Measurements from ENCODE around the gene ZNF69. TPM values are rescaled to one million over a fixed set of nuclear protein-coding genes. Genes with fewer than 3 reads are reported as not detected.
"Not testable (repeated sequence)": the region's sequence is repeated elsewhere in the genome, so short reads cannot be mapped to it uniquely, and the experiment has no call there.

ZNF69 gene
- total RNA-seq, 1 experiment from 2014 or later: 10.3 TPM

- no peaks in the 10 kb centered on the region for H3K27me3 Mint-ChIP-seq (ENCODE audit: unreplicated experiment)
- intact Hi-C loops (cut with micrococcal nuclease; ENCODE audit: unreplicated experiment): loop anchor here (1.0 to 10.0 kb wide), 4 partner anchors 40 to 216 kb away; partner anchors contain the start of genes ZNF440 and ZNF763
- peak within 1 kb of the TSS; percentile 91 for H3K4me3 Mint-ChIP-seq (ENCODE audit: low read depth, unreplicated experiment)
- peaks cover 18% of the 10 kb centered on the region for H3K4me1 Mint-ChIP-seq (ENCODE audit: low read depth, unreplicated experiment)
- CTCF ChIA-PET: interaction anchor here (0.6 to 2.7 kb wide), 5 partner anchors 37 to 215 kb away, joined by 3 to 26 read pairs (median 10); partner anchors contain the start of genes ZNF20 and ZNF441
- no peak for TF ChIP-seq CTCF (IDR thresholded peaks at IDR 0.05; ENCODE audit: unreplicated experiment)
- H3K9me3 Mint-ChIP-seq (ENCODE audit: low read depth, unreplicated experiment): peaks cover 3% of the 10 kb centered on the region
- peaks cover 38% of the 10 kb centered on the region for H3K36me3 Mint-ChIP-seq (ENCODE audit: insufficient read depth, unreplicated experiment)
- no TSS peak for BruUV-seq (replicated peaks)
- peak; percentile 93 for DNase-seq
- peak within 1 kb of the TSS; percentile 92 for H3K27ac Mint-ChIP-seq (ENCODE audit: unreplicated experiment)
These were observed 37.5 kb downstream of the ZNF69 start, which contains the start of gene ZNF700 for GRCh38 chr19:11924886-11925650. TSS of gene ZNF700 (plus strand) at chr19:11925107. CDS start at chr19:11925211, 104 bp downstream.

GRCh38 chr19:11925651-11926187 is 38.1 kb downstream of the ZNF69 start:
- intact Hi-C loops (cut with micrococcal nuclease; ENCODE audit: unreplicated experiment): loop anchor here (1.0 to 10.0 kb wide), 3 partner anchors 40 to 111 kb away; partner anchors contain the start of genes ZNF440 and ZNF763
- not testable (repeated sequence) for BruUV-seq (replicated peaks); H3K27me3 Mint-ChIP-seq (ENCODE audit: unreplicated experiment); DNase-seq; H3K9me3 Mint-ChIP-seq (ENCODE audit: low read depth, unreplicated experiment)
- Mint-ChIP-seq H3K36me3 (ENCODE audit: insufficient read depth, unreplicated experiment) (peaks cover 38% of the 10 kb centered on the region), H3K4me3 (ENCODE audit: low read depth, unreplicated experiment) (peak overlapping the region; percentile 91), H3K4me1 (ENCODE audit: low read depth, unreplicated experiment) (peaks cover 18% of the 10 kb centered on the region), H3K27ac (ENCODE audit: unreplicated experiment) (peak overlapping the region; percentile 92)
- CTCF ChIA-PET: interaction anchor here (2.6 to 2.7 kb wide), 2 partner anchors 62 to 215 kb away, joined by 21 to 26 read pairs; partner anchors contain the start of gene ZNF20

DNA sequence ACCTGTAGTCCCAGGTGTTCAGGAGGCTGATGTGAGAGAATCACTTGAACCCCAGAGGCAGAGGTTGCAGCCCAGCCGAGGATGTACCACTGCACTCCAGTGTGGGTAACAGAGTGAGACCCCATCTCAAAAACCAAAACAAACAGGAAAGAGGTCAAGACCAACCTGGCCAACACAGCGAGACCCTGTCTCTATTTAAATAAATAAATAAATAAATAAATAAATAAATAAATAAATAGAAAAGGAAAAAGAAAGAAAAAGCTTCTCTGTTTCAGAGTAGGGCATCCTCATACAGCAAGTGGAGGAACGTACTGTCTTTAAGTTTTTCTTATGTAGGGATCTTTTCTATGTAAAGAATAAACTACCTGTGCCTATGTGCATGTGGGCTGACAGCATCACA is 39.6 kb downstream of the ZNF69 start:
- CTCF ChIA-PET: no interaction called here
- no peak for DNase-seq
- H3K27ac Mint-ChIP-seq (ENCODE audit: unreplicated experiment): no peak overlapping the region
- BruUV-seq (replicated peaks): no TSS peak
- intact Hi-C loops (cut with micrococcal nuclease; ENCODE audit: unreplicated experiment): loop anchor here (10.0 kb wide), 1 partner anchor 112 kb away; the partner anchor contains the start of gene ZNF440
- H3K9me3 Mint-ChIP-seq (ENCODE audit: low read depth, unreplicated experiment): peaks cover 3% of the 10 kb centered on the region
- no peaks in the 10 kb centered on the region for H3K27me3 Mint-ChIP-seq (ENCODE audit: unreplicated experiment)
- no peak overlapping the region for H3K4me3 Mint-ChIP-seq (ENCODE audit: low read depth, unreplicated experiment)
- peaks cover 38% of the 10 kb centered on the region for H3K36me3 Mint-ChIP-seq (ENCODE audit: insufficient read depth, unreplicated experiment)
- H3K4me1 Mint-ChIP-seq (ENCODE audit: low read depth, unreplicated experiment): peaks cover 18% of the 10 kb centered on the region
- TF ChIP-seq CTCF (IDR thresholded peaks at IDR 0.05; ENCODE audit: unreplicated experiment): no peak

GRCh38 chr19:11931051-11931450 is 43.5 kb downstream of the ZNF69 start:
- H3K9me3 Mint-ChIP-seq (ENCODE audit: low read depth, unreplicated experiment): no peaks in the 10 kb centered on the region

More at GRCh38 chr19:11931051-11931450, 43.5 kb downstream of the ZNF69 start:
- no peak overlapping the region for H3K4me3 Mint-ChIP-seq (ENCODE audit: low read depth, unreplicated experiment)
- no peak for TF ChIP-seq CTCF (IDR thresholded peaks at IDR 0.05; ENCODE audit: unreplicated experiment)
- H3K36me3 Mint-ChIP-seq (ENCODE audit: insufficient read depth, unreplicated experiment): peaks cover 11% of the 10 kb centered on the region
- no TSS peak for BruUV-seq (replicated peaks)
- intact Hi-C loops (cut with micrococcal nuclease; ENCODE audit: unreplicated experiment): no loop called here
- no peaks in the 10 kb centered on the region for H3K27me3 Mint-ChIP-seq (ENCODE audit: unreplicated experiment)
- H3K4me1 Mint-ChIP-seq (ENCODE audit: low read depth, unreplicated experiment): no peaks in the 10 kb centered on the region
- CTCF ChIA-PET: no interaction called here
- no peak for DNase-seq
- no peak overlapping the region for H3K27ac Mint-ChIP-seq (ENCODE audit: unreplicated experiment)
